Measurements from ENCODE around the gene VTCN1.

Gene VTCN1

DNA sequence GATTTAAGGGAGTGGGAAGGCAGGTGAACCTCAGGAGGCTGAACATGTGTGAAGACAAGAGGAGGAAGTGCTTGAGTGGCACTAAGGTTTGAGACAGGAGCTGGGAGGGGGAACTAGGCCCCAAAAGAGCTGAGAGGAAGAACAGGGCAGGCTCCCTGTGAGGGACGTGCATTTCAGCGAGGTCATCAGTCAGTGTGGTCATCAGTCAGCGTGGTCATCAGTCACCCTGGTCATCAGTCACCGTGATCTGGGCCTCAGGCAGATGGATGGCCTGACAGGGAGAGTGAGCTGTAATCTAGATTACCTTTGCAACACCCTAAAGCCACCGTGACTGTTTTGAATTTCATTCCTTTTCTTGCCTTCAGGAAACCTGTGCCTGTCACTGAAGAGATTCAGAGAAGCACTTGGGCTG is 29.1 kb downstream of the VTCN1 start:
- H4K20me1 ChIP-seq (ENCODE audit: insufficient read depth, low read length), result no peaks in the 10 kb centered on the region
- H3K27me3 ChIP-seq (replicated peaks; ENCODE audit: insufficient read depth, low read length), result no peaks in the 10 kb centered on the region
- H3K27ac ChIP-seq (ENCODE audit: low read length), result no peak overlapping the region
- H3K36me3 ChIP-seq (replicated peaks; ENCODE audit: insufficient read depth, low read length), result no peaks in the 10 kb centered on the region
- no peaks in the 10 kb centered on the region for H3F3A ChIP-seq (ENCODE audit: insufficient read depth, low read length)
- no peak for TF ChIP-seq EZH2 (optimal IDR thresholded peaks at IDR 0.05; ENCODE audit: low read depth, low read length)
- TF ChIP-seq EZH2phosphoT487 (IDR thresholded peaks at IDR 0.05; ENCODE audit: low read length), result no peak
- TF ChIP-seq, protein P1, sequence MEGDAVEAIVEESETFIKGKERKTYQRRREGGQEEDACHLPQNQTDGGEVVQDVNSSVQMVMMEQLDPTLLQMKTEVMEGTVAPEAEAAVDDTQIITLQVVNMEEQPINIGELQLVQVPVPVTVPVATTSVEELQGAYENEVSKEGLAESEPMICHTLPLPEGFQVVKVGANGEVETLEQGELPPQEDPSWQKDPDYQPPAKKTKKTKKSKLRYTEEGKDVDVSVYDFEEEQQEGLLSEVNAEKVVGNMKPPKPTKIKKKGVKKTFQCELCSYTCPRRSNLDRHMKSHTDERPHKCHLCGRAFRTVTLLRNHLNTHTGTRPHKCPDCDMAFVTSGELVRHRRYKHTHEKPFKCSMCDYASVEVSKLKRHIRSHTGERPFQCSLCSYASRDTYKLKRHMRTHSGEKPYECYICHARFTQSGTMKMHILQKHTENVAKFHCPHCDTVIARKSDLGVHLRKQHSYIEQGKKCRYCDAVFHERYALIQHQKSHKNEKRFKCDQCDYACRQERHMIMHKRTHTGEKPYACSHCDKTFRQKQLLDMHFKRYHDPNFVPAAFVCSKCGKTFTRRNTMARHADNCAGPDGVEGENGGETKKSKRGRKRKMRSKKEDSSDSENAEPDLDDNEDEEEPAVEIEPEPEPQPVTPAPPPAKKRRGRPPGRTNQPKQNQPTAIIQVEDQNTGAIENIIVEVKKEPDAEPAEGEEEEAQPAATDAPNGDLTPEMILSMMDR (IDR thresholded peaks at IDR 0.05; ENCODE audit: low read length), result no peak
- no peak overlapping the region for H3K4me2 ChIP-seq (ENCODE audit: low read depth, low read length)
- H3K4me3 ChIP-seq (ENCODE audit: low read length), result no peak overlapping the region
- H3K9ac ChIP-seq (ENCODE audit: low read length), result no peak overlapping the region
- DNase-seq, result no peak
- no peaks in the 10 kb centered on the region for H3K9me3 ChIP-seq (replicated peaks; ENCODE audit: insufficient read depth, low read length)
- H3K4me1 ChIP-seq (ENCODE audit: low read length), result no peaks in the 10 kb centered on the region
- H3K9me2 ChIP-seq (replicated peaks; ENCODE audit: insufficient read depth, low read length), result no peaks in the 10 kb centered on the region
- no peaks in the 10 kb centered on the region for H3K79me2 ChIP-seq (ENCODE audit: low read length)
- no peak overlapping the region for H2AFZ ChIP-seq (ENCODE audit: low read length)

DNA sequence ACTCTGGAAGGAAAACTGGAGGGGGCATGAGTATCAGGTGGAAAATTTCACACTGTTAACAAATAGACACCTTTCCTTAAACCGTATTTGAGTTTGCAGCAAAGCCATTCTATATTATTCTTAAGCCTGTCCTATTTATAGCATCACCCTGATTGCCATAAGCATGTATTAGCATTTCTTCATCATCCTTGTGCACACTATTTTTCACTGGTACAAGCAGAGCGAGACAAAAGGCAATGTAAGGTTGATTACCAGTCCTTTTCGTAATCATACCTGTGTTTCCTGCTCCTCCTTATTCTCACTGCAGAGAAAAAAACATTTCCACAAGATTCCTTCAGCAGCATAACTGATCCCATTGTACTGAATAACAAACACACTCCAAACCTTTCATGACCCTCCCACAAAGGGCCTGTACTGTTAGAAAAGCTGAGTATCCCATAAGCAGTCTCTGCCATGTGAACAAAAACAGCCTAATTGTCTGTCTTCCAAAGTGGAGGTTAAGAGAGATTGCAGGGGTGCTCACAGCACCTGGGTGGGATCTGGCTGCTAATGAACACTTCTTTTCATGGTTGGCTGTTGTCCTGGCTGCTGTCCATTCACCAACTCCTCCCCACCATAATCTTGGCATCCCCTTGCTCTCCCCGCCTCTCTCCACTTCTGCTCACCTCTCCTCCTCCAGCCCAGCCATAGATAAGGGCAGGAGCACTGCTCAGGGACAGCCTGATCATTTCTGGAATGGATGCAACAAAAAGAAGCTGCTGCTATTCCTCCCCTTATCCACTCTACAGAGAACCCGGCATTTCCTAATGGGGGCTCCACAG is 30.4 kb downstream of the VTCN1 start:
- H3K4me1 ChIP-seq (ENCODE audit: low read length), result no peaks in the 10 kb centered on the region
- no peak overlapping the region for H3K27ac ChIP-seq (ENCODE audit: low read length)
- no peak overlapping the region for H3K4me2 ChIP-seq (ENCODE audit: low read depth, low read length)
- H3K4me3 ChIP-seq (ENCODE audit: low read length), result no peak overlapping the region
- no peak for DNase-seq
- H3K27me3 ChIP-seq (replicated peaks; ENCODE audit: insufficient read depth, low read length), result no peaks in the 10 kb centered on the region
- no peaks in the 10 kb centered on the region for H4K20me1 ChIP-seq (ENCODE audit: insufficient read depth, low read length)
- no peak overlapping the region for H3K9ac ChIP-seq (ENCODE audit: low read length)
- no peaks in the 10 kb centered on the region for H3K9me2 ChIP-seq (replicated peaks; ENCODE audit: insufficient read depth, low read length)
- H2AFZ ChIP-seq (ENCODE audit: low read length), result no peak overlapping the region
- no peaks in the 10 kb centered on the region for H3K9me3 ChIP-seq (replicated peaks; ENCODE audit: insufficient read depth, low read length)
- TF ChIP-seq EZH2 (optimal IDR thresholded peaks at IDR 0.05; ENCODE audit: low read depth, low read length) (no peak), EZH2phosphoT487 (IDR thresholded peaks at IDR 0.05; ENCODE audit: low read length) (no peak)
- TF ChIP-seq, protein P1 (IDR thresholded peaks at IDR 0.05; ENCODE audit: low read length), result no peak
- no peaks in the 10 kb centered on the region for H3K36me3 ChIP-seq (replicated peaks; ENCODE audit: insufficient read depth, low read length)
- no peaks in the 10 kb centered on the region for H3F3A ChIP-seq (ENCODE audit: insufficient read depth, low read length)
- H3K79me2 ChIP-seq (ENCODE audit: low read length), result no peaks in the 10 kb centered on the region

GRCh38 chr1:117179471-117179870 is 31.3 kb downstream of the VTCN1 start:
- TF ChIP-seq EZH2 (optimal IDR thresholded peaks at IDR 0.05; ENCODE audit: low read depth, low read length), result no peak
- TF ChIP-seq, protein P1 (IDR thresholded peaks at IDR 0.05; ENCODE audit: low read length), result no peak
- no peak for TF ChIP-seq EZH2phosphoT487 (IDR thresholded peaks at IDR 0.05; ENCODE audit: low read length)
- H3K36me3 ChIP-seq (replicated peaks; ENCODE audit: insufficient read depth, low read length), result no peaks in the 10 kb centered on the region
- H3K27me3 ChIP-seq (replicated peaks; ENCODE audit: insufficient read depth, low read length), result no peaks in the 10 kb centered on the region
- H3K27ac ChIP-seq (ENCODE audit: low read length), result no peak overlapping the region
- H3K9me2 ChIP-seq (replicated peaks; ENCODE audit: insufficient read depth, low read length), result no peaks in the 10 kb centered on the region
- no peaks in the 10 kb centered on the region for H3K9me3 ChIP-seq (replicated peaks; ENCODE audit: insufficient read depth, low read length)
- H3K4me1 ChIP-seq (ENCODE audit: low read length), result no peaks in the 10 kb centered on the region
- no peaks in the 10 kb centered on the region for H3F3A ChIP-seq (ENCODE audit: insufficient read depth, low read length)
- no peaks in the 10 kb centered on the region for H4K20me1 ChIP-seq (ENCODE audit: insufficient read depth, low read length)
- H3K4me2 ChIP-seq (ENCODE audit: low read depth, low read length), result no peak overlapping the region
- no peak overlapping the region for H3K9ac ChIP-seq (ENCODE audit: low read length)
- no peak overlapping the region for H2AFZ ChIP-seq (ENCODE audit: low read length)
- H3K79me2 ChIP-seq (ENCODE audit: low read length), result no peaks in the 10 kb centered on the region
- no peak for DNase-seq
- H3K4me3 ChIP-seq (ENCODE audit: low read length), result no peak overlapping the region
